ENCODE measurements around the gene GBA2.

GBA2 gene

GRCh38 chr9:35754264-35754663, 5.2 kb upstream of the GBA2 start, which contains the start of gene MSMP:
Gene MSMP, minus strand, starts transcription at chr9:35754276. Its CDS starts 147 bp downstream, at chr9:35754129.
- Histone ChIP-seq H3K4me3 (ENCODE audit: insufficient read depth, low read depth, low read length) (no peak within 1 kb of the TSS), H3K4me1 (ENCODE audit: control insufficient read depth, insufficient read depth, low read length) (peaks cover 14% of the 10 kb centered on the region), H3K36me3 (ENCODE audit: control insufficient read depth, insufficient read depth, low read length) (peaks cover 9% of the 10 kb centered on the region), H3K27me3 (ENCODE audit: control insufficient read depth, insufficient read depth, low read length, poor library complexity, severe bottlenecking) (no peaks in the 10 kb centered on the region), H3K27ac (ENCODE audit: insufficient read depth, low read depth, low read length, poor library complexity, severe bottlenecking) (no peak within 1 kb of the TSS), H3K9me3 (ENCODE audit: control insufficient read depth, low read length) (no peaks in the 10 kb centered on the region)
- WGBS, 2 experiments = 77 to 84% methylated on average over 3 of the region's 3 CpGs

GRCh38 chr9:35753466-35753865, 4.4 kb upstream of the GBA2 start:
- H3K27me3 ChIP-seq (ENCODE audit: control insufficient read depth, insufficient read depth, low read length, poor library complexity, severe bottlenecking) = no peaks in the 10 kb centered on the region
- no peaks in the 10 kb centered on the region for H3K9me3 ChIP-seq (ENCODE audit: control insufficient read depth, low read length)
- peaks cover 9% of the 10 kb centered on the region for H3K36me3 ChIP-seq (ENCODE audit: control insufficient read depth, insufficient read depth, low read length)
- 97 to 99% methylated on average over 5 of the region's 5 CpGs for WGBS, 2 experiments
- no peak overlapping the region for H3K27ac ChIP-seq (ENCODE audit: insufficient read depth, low read depth, low read length, poor library complexity, severe bottlenecking)
- H3K4me1 ChIP-seq (ENCODE audit: control insufficient read depth, insufficient read depth, low read length) = peaks cover 12% of the 10 kb centered on the region
- H3K4me3 ChIP-seq (ENCODE audit: insufficient read depth, low read depth, low read length) = no peak overlapping the region

GRCh38 chr9:35750256-35750531, 1.2 kb upstream of the GBA2 start:
- H3K4me1 ChIP-seq (ENCODE audit: control insufficient read depth, insufficient read depth, low read length) = peaks cover 21% of the 10 kb centered on the region
- H3K4me3 ChIP-seq (ENCODE audit: insufficient read depth, low read depth, low read length) = peak overlapping the region; percentile 86
- 89 to 93% methylated on average over 4 of the region's 4 CpGs for WGBS, 2 experiments
- H3K36me3 ChIP-seq (ENCODE audit: control insufficient read depth, insufficient read depth, low read length) = peaks cover 9% of the 10 kb centered on the region
- no peak overlapping the region for H3K27ac ChIP-seq (ENCODE audit: insufficient read depth, low read depth, low read length, poor library complexity, severe bottlenecking)
- H3K9me3 ChIP-seq (ENCODE audit: control insufficient read depth, low read length) = no peaks in the 10 kb centered on the region
- H3K27me3 ChIP-seq (ENCODE audit: control insufficient read depth, insufficient read depth, low read length, poor library complexity, severe bottlenecking) = no peaks in the 10 kb centered on the region

GRCh38 chr9:35749515-35750255, 657 bp upstream of the GBA2 start:
- WGBS, 2 experiments = 9 to 10% methylated on average over 17 to 18 of the region's 19 CpGs
- H3K9me3 ChIP-seq (ENCODE audit: control insufficient read depth, low read length) = no peaks in the 10 kb centered on the region

GRCh38 chr9:35748242-35748857, 678 bp downstream of the GBA2 start:
- Histone ChIP-seq H3K9me3 (ENCODE audit: control insufficient read depth, low read length) (no peaks in the 10 kb centered on the region), H3K4me3 (ENCODE audit: insufficient read depth, low read depth, low read length) (peak overlapping the region; percentile 86), H3K36me3 (ENCODE audit: control insufficient read depth, insufficient read depth, low read length) (peaks cover 21% of the 10 kb centered on the region), H3K27ac (ENCODE audit: insufficient read depth, low read depth, low read length, poor library complexity, severe bottlenecking) (peak overlapping the region; percentile 76), H3K4me1 (ENCODE audit: control insufficient read depth, insufficient read depth, low read length) (peaks cover 21% of the 10 kb centered on the region), H3K27me3 (ENCODE audit: control insufficient read depth, insufficient read depth, low read length, poor library complexity, severe bottlenecking) (no peaks in the 10 kb centered on the region)
- 1 to 2% methylated on average over 24 of the region's 24 CpGs for WGBS, 2 experiments

More at GRCh38 chr9:35749515-35750255, 657 bp upstream of the GBA2 start:
- Histone ChIP-seq H3K36me3 (ENCODE audit: control insufficient read depth, insufficient read depth, low read length) (peaks cover 11% of the 10 kb centered on the region), H3K4me3 (ENCODE audit: insufficient read depth, low read depth, low read length) (peak overlapping the region; percentile 86), H3K4me1 (ENCODE audit: control insufficient read depth, insufficient read depth, low read length) (peaks cover 21% of the 10 kb centered on the region), H3K27me3 (ENCODE audit: control insufficient read depth, insufficient read depth, low read length, poor library complexity, severe bottlenecking) (no peaks in the 10 kb centered on the region), H3K27ac (ENCODE audit: insufficient read depth, low read depth, low read length, poor library complexity, severe bottlenecking) (no peak overlapping the region)

GRCh38 chr9:35746583-35746982, 2.4 kb downstream of the GBA2 start:
- peaks cover 21% of the 10 kb centered on the region for H3K4me1 ChIP-seq (ENCODE audit: control insufficient read depth, insufficient read depth, low read length)
- no peaks in the 10 kb centered on the region for H3K27me3 ChIP-seq (ENCODE audit: control insufficient read depth, insufficient read depth, low read length, poor library complexity, severe bottlenecking)
- H3K9me3 ChIP-seq (ENCODE audit: control insufficient read depth, low read length) = no peaks in the 10 kb centered on the region
- whole genome bisulfite sequencing, 2 experiments = 74 to 76% methylated on average over 3 of the region's 3 CpGs
- H3K36me3 ChIP-seq (ENCODE audit: control insufficient read depth, insufficient read depth, low read length) = peaks cover 22% of the 10 kb centered on the region
- H3K27ac ChIP-seq (ENCODE audit: insufficient read depth, low read depth, low read length, poor library complexity, severe bottlenecking) = no peak overlapping the region
- H3K4me3 ChIP-seq (ENCODE audit: insufficient read depth, low read depth, low read length) = peak overlapping the region; percentile 86

GRCh38 chr9:35745569-35745968, 3.5 kb downstream of the GBA2 start:
- 91 to 92% methylated on average over 1 of the region's 1 CpG for WGBS, 2 experiments
- H3K9me3 ChIP-seq (ENCODE audit: control insufficient read depth, low read length) = no peaks in the 10 kb centered on the region
- H3K4me1 ChIP-seq (ENCODE audit: control insufficient read depth, insufficient read depth, low read length) = peaks cover 21% of the 10 kb centered on the region
- no peak overlapping the region for H3K27ac ChIP-seq (ENCODE audit: insufficient read depth, low read depth, low read length, poor library complexity, severe bottlenecking)
- H3K27me3 ChIP-seq (ENCODE audit: control insufficient read depth, insufficient read depth, low read length, poor library complexity, severe bottlenecking) = no peaks in the 10 kb centered on the region
- H3K36me3 ChIP-seq (ENCODE audit: control insufficient read depth, insufficient read depth, low read length) = peaks cover 29% of the 10 kb centered on the region
- H3K4me3 ChIP-seq (ENCODE audit: insufficient read depth, low read depth, low read length) = no peak overlapping the region

- Histone ChIP-seq H3K9me3 (ENCODE audit: control insufficient read depth, low read length) (no peaks in the 10 kb centered on the region), H3K4me3 (ENCODE audit: insufficient read depth, low read depth, low read length) (no peak overlapping the region), H3K36me3 (ENCODE audit: control insufficient read depth, insufficient read depth, low read length) (peaks cover 42% of the 10 kb centered on the region), H3K27ac (ENCODE audit: insufficient read depth, low read depth, low read length, poor library complexity, severe bottlenecking) (no peak overlapping the region), H3K27me3 (ENCODE audit: control insufficient read depth, insufficient read depth, low read length, poor library complexity, severe bottlenecking) (no peaks in the 10 kb centered on the region), H3K4me1 (ENCODE audit: control insufficient read depth, insufficient read depth, low read length) (peaks cover 17% of the 10 kb centered on the region)
- WGBS, 2 experiments = 94 to 98% methylated on average over 8 of the region's 8 CpGs
Measured at GRCh38 chr9:35743880-35744518, 5.0 kb downstream of the GBA2 start.

GRCh38 chr9:35743452-35743851, 5.6 kb downstream of the GBA2 start:
- H3K36me3 ChIP-seq (ENCODE audit: control insufficient read depth, insufficient read depth, low read length) = peaks cover 47% of the 10 kb centered on the region
- peaks cover 17% of the 10 kb centered on the region for H3K4me1 ChIP-seq (ENCODE audit: control insufficient read depth, insufficient read depth, low read length)
- WGBS, 2 experiments = 97% methylated on average over 2 of the region's 2 CpGs

GRCh38 chr9:35741740-35742139, 7.3 kb downstream of the GBA2 start:
- Histone ChIP-seq H3K4me1 (ENCODE audit: control insufficient read depth, insufficient read depth, low read length) (peaks cover 7% of the 10 kb centered on the region), H3K27me3 (ENCODE audit: control insufficient read depth, insufficient read depth, low read length, poor library complexity, severe bottlenecking) (no peaks in the 10 kb centered on the region), H3K36me3 (ENCODE audit: control insufficient read depth, insufficient read depth, low read length) (peaks cover 64% of the 10 kb centered on the region), H3K9me3 (ENCODE audit: control insufficient read depth, low read length) (no peaks in the 10 kb centered on the region), H3K4me3 (ENCODE audit: insufficient read depth, low read depth, low read length) (no peak overlapping the region), H3K27ac (ENCODE audit: insufficient read depth, low read depth, low read length, poor library complexity, severe bottlenecking) (no peak overlapping the region)
- 94 to 98% methylated on average over 7 of the region's 7 CpGs for WGBS, 2 experiments

More at GRCh38 chr9:35743452-35743851, 5.6 kb downstream of the GBA2 start:
- Histone ChIP-seq H3K27me3 (ENCODE audit: control insufficient read depth, insufficient read depth, low read length, poor library complexity, severe bottlenecking) (no peaks in the 10 kb centered on the region), H3K9me3 (ENCODE audit: control insufficient read depth, low read length) (no peaks in the 10 kb centered on the region), H3K4me3 (ENCODE audit: insufficient read depth, low read depth, low read length) (no peak overlapping the region), H3K27ac (ENCODE audit: insufficient read depth, low read depth, low read length, poor library complexity, severe bottlenecking) (no peak overlapping the region)
